Hematopoietic multipotent progenitor cell (in vitro differentiated cells): Measurements from ENCODE around the gene PRICKLE2. TPM values are rescaled to one million over a fixed set of nuclear protein-coding genes. Genes with fewer than 3 reads are reported as not detected.

Source experiments
- DNase-seq, 3 donors: peaks; one replicate each; pipeline ENCODE4 v3.0.0-alpha.2; 2011 to 2015; ENCODE audit warnings: low read depth in 2 of 3, low spot score in 2 of 3
- small RNA-seq: library from RNA; depleted of rRNA; stranded (forward); fragments of <200 nt; gene quantifications from one replicate; pipeline ENCODE3, GENCODE V24; 2012
- total RNA-seq: library from RNA; depleted of rRNA; stranded (reverse); fragments of >200 nt; gene quantifications from one replicate; pipeline ENCODE4 v1.2.3, GENCODE V29; 2012

Gene PRICKLE2
- total RNA-seq, 1 donor, result under 0.01 TPM

- DNase-seq, result no peak
These were observed 170.2 kb downstream of the PRICKLE2 start for GRCh38 chr3:64055076-64055475.

- no peak for DNase-seq
These were observed 170.8 kb downstream of the PRICKLE2 start for GRCh38 chr3:64054488-64054887.

- no peak for DNase-seq
These were observed 171.7 kb downstream of the PRICKLE2 start for GRCh38 chr3:64053581-64053980.

GRCh38 chr3:64053117-64053516 is 172.1 kb downstream of the PRICKLE2 start:
- DNase-seq, result no peak

- no peak for DNase-seq
These were observed 175.4 kb downstream of the PRICKLE2 start for GRCh38 chr3:64049832-64050231.

GRCh38 chr3:64049136-64049535 is 176.1 kb downstream of the PRICKLE2 start:
- DNase-seq, result no peak

GRCh38 chr3:64048631-64049061 is 176.6 kb downstream of the PRICKLE2 start:
- DNase-seq, result peak in 2 of 3 donors; percentile 24 to 59

GRCh38 chr3:64047787-64048186 is 177.5 kb downstream of the PRICKLE2 start:
- no peak for DNase-seq

- no peak for DNase-seq
These were observed 178.2 kb downstream of the PRICKLE2 start for GRCh38 chr3:64046996-64047594.

GRCh38 chr3:64046592-64046991 is 178.7 kb downstream of the PRICKLE2 start:
- DNase-seq, result no peak

- no peak for DNase-seq
These were observed 182.3 kb downstream of the PRICKLE2 start for GRCh38 chr3:64042952-64043351.

Small RNA genes within 50 kb of the gene (small RNA-seq; reads per million reads assigned to genes)
- 0.61 reads per million for gene RF00012

Other genes starting within 250 kb of the PRICKLE2 start
- 63.0 TPM for gene PSMD6, start 202.0 kb downstream of the PRICKLE2 start, total RNA-seq